Suppressor macrophage (primary cell): ENCODE data around the gene KRT83.

Experiments
- DNase-seq, 4 experiments: peaks; one replicate each; pipeline ENCODE4 v3.0.0-alpha.2; 2020 to 2022

Gene KRT83

GRCh38 chr12:52331039-52331438 is 9.8 kb upstream of the KRT83 start:
- no peak for DNase-seq

- no peak for DNase-seq
Measured at GRCh38 chr12:52327830-52328500, 6.8 kb upstream of the KRT83 start.

DNA sequence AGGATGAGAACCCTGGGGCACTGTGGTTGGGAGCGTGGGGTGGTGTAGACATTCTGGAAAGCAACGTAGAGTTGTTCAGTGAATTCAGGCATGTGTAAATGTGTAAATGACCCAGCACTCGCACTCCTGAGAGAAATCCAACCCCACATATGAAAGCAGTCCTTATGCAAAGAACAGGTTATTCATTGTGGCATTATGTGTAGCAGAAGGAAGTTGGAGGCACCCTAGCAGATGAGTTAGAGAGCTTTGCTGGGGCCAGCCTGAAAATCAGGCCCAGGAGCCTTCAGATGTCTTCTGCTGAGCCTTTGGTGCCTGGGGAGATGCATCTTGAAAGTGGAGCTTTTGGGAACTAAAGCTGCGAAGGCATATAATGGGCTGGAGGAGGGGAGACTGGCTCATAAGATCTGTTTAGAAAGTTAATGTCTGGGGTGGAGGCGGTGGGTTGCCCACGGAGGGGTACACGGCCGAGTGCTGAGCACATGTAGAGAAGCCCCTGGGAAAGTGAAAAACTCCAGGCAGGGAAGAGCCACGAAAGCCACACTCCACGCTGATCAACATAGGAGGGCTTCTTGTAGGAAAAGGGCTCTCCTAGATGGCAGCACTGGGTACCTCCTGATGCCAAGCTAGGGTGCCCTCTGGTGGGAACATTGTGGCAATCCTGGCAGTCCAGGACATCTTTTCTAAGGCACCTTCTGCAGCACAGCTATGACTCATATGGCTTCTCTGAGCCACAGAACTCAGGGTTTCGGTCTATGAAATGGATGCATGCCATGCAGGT is 6.0 kb upstream of the KRT83 start:
- DNase-seq: peak; percentile 85 to 92 (median 91)

GRCh38 chr12:52324153-52324444 is 2.9 kb upstream of the KRT83 start:
- DNase-seq: no peak

DNA sequence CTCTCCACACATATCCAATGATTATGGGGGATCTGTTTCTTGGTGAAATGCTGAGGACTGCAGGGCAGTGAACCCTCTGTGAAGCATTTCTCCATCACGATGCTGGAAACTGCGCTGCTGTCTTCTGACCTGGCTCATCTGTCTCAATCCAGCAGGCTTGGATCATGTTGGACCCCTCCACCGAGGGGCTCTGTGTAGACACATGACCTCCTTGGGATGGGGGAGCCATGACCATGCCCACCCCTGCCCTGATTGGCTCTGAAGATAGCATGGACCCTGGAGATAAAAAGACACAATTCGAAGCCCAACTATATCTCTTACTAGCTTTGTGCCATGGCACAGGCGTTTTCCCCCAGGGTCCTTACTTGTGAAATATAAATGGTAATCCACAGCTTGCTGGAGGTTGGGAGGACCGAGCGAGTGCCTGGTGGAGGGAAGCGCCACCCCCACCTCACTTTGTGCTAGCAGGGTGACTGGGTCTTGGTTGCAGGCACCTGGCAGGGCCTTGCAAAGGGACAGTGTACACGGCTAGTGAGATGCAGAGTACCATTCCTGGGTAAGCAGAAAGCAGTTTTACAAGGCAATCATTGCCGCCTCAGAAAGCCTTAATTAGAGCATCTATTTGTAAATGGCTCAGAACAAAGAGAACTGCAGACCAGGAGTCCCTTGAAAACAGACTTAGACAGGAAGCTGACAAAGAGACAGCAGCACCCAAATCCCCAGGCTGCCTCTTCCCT is 2.4 kb upstream of the KRT83 start:
- DNase-seq: no peak

DNA sequence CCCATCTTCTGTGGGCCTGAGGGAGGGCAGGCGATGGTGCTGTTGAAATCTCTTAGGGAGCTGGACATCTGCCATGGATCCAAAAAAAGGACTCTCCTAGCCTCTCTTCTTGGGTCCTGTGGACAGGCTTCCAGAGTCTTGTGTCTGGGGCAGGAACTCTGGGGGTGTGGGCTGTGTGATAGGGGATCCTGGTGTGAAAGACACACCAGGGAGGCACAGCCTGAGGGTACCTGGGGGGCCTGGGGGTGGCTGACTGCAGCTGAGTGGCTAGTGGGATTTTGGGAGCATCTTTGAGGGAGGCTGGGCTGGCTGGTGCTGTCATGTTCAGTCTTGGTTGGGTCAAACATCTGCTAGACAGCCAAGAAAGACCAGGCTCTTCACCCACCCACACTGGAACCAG is 1.8 kb upstream of the KRT83 start:
- DNase-seq: no peak

DNA sequence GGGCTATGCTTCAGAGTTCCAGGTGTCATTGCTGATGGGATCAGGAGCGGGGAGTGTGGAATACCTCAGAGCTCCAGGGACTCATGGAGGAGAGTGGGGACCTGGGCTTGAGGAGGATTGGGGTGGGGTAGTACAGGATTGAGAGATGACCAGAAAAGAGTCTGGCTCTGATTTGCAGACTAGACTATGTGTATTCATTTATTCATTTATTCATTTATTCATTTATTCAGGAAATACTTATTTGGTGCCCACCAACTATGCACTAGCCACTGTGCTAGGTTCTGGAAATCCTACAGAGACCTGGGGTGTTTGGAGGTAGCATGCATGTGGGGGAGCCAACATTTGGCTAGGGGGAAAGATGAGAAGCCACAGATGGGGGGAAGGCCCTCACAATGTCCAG is 871 bp upstream of the KRT83 start:
- DNase-seq: no peak

DNA sequence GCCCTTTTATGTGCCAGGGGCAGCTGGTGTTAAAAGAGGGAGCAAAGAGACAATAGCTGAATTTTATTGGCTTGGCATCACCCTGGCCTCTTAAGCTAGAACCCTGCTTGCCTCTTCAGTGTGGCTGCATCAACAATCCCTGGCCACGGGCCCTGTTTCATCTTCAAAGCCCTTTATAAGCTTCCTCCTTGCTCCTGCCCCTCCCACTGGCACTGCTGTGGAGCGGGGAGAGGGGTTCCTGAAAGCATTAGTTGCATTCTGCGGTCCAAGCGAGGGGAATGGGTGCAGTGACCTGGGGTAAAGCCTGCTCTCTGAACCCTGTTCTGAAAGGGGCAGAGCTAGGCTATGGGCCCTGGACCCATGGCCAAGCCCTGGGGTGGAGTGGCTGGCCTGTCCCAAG is 220 bp upstream of the KRT83 start:
- DNase-seq: no peak

- no peak for DNase-seq
Measured at GRCh38 chr12:52319097-52319496, 2.1 kb downstream of the KRT83 start.

DNA sequence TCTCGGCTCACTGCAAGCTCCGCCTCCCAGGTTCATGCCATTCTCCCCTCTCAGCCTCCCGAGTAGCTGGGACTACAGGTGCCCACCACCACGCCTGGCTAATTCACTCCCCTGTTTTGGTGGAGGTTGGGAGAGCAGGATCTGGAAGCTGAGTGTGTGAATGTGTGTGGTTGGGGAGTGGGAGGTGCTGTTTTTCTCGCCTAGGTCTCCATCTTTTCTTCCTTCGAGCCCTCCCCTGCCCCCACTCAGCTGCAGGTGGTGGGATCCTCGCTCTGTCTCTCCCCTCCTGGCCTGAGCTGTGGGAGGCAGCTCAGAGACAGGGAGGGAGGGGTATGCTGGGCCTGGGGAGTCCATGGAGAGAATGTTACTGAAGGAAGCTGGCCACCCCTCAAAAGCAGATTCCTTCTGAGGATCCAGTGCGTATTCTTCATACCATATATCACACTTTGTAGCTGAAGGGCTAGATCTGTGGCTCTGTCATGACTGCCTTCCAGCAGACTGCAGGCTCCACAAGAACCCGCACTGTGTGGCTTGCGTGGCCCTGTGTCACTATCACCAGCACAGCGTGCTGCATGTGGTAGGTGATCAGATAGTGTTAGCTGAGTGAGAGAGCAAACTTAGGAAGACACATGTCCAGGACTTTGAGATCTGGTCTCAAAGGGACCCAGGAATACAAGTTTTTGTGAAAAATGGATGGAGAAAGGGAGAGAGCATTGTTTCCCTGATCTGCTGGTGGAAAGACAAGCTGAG is 2.8 kb downstream of the KRT83 start:
- no peak for DNase-seq

DNA sequence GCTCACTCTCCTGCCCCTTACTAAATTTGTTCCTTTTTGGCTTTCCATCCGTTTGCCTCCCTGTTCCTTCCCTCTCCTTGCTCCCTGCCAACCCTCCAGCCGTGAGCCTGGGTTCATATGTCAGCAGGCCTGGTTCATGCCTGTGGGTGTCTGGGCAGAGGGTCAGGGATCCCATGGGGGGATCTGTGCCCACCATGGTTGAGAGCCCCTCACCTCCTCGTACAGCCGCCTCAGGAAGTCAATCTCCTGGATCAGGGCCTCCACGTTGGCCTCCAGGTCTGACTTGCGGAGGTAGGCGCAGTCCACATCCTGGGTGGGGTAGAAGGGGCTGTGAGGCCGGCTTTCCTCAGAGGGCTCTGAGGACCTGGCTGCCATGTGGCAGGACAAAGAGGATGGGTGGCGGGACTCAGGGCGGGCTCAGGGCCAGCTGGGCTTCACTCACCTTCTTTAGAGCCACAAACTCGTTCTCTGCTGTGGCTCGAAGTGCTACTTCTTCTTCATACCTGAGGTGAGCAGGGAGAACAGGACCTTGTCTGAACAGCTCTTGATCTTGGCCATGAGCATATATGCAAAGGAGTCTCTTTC is 3.6 kb downstream of the KRT83 start:
- DNase-seq: no peak

GRCh38 chr12:52316701-52317100 is 4.5 kb downstream of the KRT83 start:
- DNase-seq: no peak

DNA sequence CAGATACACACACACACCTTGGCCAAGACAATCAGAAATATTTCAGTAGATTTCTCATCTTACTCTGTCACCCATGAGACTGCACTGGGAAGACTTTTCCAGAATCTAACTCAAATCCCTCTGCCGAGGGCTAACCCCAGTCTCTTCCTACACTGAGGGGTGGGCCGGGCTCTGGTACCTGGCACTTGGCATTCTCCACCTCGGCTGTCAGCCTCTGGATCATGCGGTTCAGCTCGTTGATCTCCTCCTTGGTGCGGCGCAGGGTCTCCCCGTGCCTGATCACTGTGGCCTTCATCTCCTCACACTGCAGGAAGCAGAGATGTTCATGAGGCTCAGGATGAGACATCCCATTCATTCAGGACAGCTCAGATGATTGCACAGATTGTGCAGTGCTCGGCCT is 4.9 kb downstream of the KRT83 start:
- no peak for DNase-seq

DNA sequence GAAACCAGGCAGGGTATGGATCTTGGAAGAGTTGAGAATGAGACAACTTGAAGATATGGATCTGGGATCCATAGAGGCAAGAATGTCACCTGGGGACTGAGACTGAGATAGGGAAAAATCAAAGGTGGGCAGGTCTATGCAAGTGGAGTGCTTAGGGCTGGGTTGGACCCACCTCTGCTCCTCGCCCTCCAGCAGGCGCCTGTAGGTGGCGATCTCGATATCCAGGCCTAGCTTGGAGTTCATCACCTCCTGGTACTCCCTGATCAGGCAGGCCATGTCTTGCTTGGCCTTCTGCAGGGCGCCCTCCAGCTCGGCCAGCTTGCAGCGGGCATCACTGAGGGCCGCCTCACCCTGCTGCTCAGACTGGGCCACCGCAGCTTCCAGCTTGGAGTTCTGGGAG is 5.5 kb downstream of the KRT83 start:
- peak in 3 of 4 experiments; percentile 8 to 35 (median 22) for DNase-seq

- DNase-seq: no peak
Measured at GRCh38 chr12:52314511-52314910, 6.7 kb downstream of the KRT83 start.

- no peak for DNase-seq
Measured at GRCh38 chr12:52313926-52314325, 7.3 kb downstream of the KRT83 start.

DNA sequence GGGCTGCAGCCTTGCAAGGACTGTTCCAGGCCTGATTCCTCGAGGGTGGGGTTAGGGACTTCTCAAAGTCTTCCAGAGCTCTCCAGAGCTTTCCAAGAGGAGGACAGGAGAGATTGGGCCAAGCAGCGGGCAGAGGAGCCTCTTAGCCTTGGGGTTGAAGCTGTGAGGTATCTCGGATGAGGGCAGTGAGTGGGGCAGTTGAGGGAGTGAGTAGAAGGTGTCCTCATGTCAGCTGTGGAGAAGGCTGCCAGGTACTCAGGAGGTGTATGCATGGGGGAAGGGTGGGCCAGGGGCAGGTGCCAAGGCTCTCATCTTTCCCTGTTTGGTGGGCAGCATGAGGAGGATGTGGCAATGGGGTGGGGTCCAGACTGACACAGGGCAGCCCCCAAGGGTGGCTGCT is 7.7 kb downstream of the KRT83 start:
- no peak for DNase-seq

GRCh38 chr12:52312086-52312485 is 9.1 kb downstream of the KRT83 start:
- no peak for DNase-seq

DNA sequence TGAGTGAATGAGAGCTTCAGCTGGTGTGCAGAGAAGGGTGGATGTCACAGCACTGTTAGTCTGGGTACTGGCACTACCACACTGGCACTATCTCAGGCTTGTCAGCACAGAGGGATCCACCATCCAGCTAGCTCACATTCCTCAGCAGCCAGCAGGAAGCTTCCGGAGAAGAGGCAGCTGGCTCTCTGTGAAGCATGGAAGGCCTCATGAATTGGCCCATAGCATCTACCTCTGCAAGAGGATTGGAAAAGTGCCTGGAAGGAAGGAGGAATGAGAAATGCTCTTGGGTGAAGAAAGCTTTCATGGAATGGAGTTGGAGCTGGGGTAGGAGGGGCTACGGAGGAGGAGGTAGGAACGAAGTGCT is 9.9 kb downstream of the KRT83 start:
- DNase-seq: no peak

- DNase-seq: no peak
Measured at GRCh38 chr12:52310622-52311284, 10.4 kb downstream of the KRT83 start.

GRCh38 chr12:52308806-52309425 is 12.3 kb downstream of the KRT83 start:
- DNase-seq: no peak
